GM21367 (cell line): ENCODE measurements around the gene LRRC8C.

Experiments
- ATAC-seq: cut with Tn5 transposase; IDR thresholded peaks from one replicate; pipeline ENCODE4 v1.9.1; 2021; ENCODE audit not compliant: unreplicated experiment

LRRC8C gene

DNA sequence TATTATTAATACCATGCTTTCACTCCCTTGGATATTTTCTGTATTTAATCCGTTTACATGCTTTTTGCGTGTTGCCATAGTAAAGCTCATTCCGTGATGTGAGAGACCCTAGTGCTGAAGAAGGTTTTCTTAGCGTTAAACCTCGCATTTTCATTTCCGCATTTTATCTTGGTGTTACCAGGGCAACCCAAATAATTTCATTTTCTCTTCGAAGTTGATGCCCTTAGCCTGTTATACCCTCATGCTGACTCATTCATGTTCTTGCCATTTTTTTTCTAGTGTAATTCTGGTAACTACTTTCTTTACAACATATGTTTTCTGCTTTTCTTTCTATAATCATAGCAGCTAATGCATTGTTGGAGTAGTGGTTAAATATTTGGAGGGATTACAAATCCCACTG, 37.2 kb downstream of the LRRC8C start:
- peak; percentile 94 for ATAC-seq

DNA sequence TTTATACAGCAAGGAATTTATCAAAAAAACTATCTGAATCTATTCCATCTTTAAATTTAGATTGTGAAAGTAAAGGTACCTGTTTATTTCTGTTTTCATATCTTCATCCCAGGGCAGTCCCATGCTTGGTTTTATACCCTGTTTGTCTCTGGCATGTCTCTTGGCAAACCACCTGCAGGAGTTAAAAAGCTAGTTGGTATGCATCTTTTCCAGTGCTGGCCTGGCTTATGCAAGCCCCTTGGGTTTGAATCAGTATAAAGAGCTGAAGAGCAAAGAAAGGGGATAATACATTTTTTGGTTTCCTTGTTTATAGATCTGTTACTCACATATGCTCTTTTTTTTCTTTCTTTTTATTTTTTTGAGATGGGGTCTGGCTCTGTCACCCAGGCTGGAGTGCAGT, 37.8 kb downstream of the LRRC8C start:
- no peak for ATAC-seq

DNA sequence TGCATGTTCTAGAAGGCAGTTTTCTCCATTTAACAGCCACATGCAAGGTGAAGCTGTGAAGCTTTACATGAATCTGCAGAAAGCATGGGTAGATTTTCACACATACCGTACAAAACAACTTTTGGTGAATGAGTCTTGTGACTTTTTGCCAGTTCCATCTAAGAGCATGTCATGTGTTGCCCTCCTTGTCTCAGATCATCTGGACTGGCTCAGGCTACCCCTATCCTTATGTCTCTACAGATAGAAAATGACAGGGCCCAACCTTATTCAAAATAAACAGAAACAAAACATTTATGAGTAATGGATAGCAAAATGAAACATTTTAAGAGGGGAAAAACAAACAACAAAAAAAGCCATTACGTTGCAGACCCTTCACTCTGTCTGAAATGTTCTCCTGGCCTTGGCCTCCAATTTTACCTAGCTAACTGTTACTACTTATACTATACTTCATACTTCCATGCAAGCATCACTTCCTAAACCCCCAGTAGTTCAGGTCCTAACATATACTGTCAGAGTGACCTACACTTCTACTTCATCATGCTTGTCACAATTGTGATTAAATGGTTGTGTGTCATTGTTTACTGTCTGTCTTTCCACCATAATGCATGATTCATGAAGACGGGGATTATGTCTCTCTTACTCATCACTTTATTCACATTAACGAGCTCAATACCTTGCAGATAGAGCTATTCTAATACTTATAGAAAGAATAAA, 39.0 kb downstream of the LRRC8C start:
- ATAC-seq, result no peak

DNA sequence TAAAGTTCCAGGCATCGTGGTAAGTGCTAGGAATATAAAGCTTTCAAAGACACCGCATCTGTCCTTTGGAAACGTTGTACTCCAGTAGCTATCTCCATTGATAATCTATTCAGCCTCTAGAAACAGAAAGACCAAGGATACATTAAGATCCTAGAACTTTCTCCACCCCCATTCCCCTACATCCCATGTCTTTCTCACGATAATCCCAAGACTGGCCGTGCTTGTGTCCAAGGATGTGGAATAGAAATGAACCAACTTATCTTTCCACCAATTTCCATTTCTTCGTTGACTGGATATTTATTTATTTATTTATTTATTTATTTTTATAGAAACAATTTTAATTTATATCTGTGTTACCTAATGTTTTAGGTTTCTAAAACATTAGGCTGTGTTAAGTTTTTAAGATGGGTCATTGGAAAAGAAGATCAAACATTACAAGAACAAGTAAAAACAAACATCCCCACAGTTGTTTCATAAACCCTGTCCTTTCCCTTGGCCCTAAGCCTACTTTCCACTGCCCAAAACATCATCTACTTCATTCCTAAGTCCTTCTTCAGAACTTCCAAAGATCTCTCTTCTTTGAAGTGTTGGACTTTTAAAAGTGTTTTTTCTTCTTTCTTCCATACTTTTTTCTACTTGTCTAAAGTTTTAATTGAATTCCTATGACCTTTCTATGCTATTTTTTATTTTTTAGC, 39.7 kb downstream of the LRRC8C start:
- no peak for ATAC-seq

DNA sequence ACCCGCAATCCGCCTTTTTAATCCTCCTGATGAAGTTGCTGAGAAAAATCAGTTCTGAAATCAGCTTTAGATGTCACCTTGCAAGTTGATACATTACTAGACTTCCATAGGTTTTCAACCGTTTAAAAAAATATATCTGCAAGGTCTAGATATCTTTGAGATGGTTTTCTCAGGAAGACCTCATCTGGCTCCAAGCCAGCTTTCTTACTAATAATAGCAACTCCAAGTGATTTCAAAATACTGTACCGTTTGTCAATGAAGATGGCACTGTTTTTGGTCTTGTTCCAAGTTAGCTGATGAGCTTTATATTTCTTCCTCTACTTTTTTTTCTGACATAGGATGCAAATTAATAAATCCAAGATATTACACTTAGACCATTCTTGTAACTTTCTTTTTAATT, 40.3 kb downstream of the LRRC8C start:
- ATAC-seq, result no peak

DNA sequence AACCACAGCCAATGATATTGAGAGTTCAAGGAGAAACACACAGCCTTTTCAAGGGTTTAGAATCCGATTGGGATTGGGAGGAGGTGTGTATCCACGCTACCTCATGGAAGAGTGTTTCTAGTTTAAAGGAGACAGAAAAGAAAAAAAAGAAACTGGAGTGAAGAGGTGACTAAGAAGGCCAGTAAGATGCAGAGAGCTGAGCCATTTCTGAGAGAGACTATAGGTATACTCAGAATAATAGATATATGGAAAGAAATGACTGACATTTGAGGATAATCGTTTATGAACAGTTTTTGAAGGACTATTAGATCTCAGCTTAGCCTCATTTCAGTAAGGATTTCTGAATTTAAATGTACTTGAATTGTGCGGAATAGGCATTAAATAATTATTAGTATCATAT, 42.8 kb downstream of the LRRC8C start:
- no peak for ATAC-seq

DNA sequence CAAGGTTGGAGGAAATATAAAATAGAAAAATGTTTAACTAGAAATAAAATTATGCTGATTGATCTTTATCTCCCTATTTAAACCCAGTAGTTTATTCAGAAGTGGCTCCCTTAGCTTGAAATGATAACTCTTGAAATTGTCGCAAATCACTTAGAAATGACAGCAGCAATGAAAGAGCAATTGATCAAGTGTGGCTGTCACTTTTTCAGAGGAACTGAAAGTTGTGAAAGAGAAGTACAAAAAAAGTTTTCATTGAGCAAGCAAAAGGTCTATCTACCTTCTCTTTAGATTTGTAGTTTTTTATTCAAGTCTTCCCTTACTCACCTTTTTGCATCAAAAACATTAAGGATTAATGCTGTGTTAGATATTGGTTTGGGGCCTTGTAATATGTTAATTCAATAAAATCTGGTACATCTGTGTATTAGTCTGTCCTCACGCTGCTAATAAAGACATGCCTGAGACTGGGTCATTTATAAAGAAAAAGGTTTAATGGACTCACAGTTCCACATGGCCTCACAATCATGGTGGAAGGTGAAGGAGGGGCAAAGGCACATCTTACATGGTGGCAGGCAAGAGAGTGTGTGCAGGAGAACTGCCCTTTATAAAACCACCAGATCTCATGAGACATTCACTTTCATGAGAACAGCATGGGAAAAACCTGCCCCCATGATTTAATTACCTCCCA, 48.3 kb downstream of the LRRC8C start:
- peak; percentile 75 for ATAC-seq

DNA sequence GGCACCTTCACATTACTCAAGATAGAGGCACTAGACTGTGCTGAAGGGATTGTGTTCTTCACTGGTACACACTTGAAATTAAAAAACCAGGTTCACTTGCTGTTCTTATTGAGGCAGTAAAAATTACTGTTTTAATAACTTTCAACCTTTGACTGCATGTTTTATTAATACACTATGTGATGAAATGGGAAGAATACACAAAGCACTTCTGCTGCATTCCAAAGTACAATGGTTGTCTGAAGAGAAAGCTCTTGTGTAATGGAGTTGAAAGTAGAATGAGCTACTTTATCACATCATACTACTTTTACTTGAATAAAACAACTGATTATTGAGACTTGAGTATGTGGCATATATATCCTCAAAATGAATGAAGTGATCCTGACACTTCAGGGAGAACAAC, 49.7 kb downstream of the LRRC8C start:
- no peak for ATAC-seq

DNA sequence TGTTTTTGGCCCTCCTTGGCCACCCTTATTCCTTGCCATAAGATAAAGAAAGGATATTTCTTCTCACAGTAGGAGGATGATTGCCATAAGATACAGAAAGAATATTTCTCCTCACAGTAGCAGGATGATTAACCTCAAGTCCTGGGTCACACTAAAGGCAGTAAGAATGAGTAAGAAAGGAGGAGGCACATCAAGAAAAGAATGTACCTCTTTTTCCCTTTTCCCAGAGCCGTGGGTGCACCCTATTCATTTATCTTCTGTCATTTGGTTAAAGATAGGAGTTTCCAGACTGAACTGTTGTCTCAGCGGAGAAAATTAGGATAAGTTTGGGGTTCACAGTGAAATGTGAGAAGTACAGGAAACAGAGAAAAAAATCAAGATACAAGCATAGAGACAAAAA, 52.5 kb downstream of the LRRC8C start:
- no peak for ATAC-seq

DNA sequence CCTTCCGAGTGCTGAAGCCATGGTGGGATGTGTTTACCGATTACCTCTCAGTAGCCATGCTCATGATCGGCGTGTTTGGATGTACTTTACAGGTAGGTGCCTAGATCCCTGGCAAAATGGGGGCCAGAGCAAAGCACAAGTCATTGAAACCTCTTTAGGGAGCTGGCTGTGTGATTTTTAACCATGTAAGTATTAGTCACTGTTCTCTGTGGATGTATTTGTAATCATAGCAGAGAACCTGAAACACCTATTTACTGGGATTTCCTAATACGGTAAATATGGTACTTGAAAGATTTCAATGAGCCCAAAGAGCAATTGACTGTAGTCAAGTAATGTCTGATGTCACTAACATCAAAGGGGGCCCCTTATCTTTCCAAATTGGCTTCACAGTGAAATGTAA, 53.6 kb downstream of the LRRC8C start:
- ATAC-seq, result no peak

DNA sequence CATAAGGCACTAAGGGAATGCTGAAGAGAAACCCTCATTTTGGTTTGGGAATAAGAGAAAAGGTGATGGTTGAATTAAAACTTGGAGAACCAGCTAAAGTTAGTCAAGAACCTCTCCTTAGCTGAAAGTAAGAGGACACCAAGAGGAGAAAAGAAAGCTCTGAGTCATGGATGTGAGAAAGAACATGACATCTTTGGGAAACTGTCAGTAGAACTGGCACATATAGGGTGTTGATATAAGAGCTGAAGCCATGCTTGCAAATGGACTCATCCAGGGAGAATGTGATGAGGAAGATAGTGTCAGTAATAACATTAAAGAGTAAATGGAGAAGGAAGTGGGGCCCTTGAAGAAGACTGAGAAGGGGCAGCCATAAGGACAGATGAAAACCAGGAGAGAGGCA, 54.3 kb downstream of the LRRC8C start:
- no peak for ATAC-seq

DNA sequence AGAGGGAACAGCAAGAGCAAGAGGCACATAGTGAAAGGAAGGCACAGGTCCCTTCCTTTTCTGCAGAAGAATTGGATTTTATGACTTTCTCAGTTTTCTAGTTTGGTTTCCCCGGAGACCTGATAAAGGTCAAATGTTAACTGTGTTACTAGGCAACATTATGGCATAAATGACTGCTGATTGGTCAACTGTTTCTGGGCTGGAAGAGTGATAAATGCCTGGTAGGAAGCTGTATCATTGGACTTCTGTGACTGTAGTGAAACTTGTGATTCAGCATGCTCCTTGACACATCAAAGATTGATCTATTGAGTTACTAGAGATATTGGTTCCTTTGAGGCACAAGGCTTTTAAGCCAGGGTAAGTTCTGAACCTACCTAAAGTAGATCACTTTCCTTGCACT, 55.7 kb downstream of the LRRC8C start:
- ATAC-seq, result no peak

DNA sequence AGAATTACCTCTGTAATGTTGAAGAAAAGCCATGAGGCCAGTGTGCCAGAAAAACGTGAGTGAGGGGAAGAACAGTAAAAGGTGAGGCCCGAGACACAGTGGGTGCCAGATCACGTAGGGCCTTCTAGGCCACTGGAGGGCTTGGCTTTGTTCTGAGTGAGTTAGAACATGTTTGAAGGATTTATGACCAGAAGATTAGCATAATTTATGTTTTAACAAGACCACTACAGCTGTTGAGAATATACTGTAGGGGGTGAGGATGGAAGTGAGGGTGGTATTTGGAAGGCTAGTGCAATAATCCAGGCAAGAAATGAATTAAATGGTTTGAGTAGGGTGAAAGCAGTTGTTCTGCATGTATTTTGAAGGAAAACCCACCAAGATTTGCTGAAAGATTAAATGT, 56.3 kb downstream of the LRRC8C start:
- no peak for ATAC-seq

DNA sequence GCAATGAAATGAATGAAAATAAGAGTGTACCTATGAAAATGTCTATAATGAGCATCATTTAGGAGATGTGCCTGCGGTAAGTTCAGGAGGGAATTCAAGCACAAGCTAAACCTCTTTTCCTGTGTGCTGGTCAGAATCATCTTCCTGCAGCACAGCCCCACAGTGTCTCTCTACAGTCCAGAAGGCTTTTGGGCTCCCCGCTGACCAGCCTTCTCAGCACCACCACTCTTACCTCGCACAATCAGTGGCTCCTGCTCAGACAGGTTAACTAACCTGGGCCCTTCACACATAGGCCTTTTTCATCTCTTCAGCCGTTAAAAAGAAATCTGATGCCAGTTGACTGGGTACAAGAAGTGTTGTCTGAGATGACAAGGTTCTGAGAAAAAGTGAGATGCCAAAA, 57.7 kb downstream of the LRRC8C start:
- ATAC-seq, result no peak

DNA sequence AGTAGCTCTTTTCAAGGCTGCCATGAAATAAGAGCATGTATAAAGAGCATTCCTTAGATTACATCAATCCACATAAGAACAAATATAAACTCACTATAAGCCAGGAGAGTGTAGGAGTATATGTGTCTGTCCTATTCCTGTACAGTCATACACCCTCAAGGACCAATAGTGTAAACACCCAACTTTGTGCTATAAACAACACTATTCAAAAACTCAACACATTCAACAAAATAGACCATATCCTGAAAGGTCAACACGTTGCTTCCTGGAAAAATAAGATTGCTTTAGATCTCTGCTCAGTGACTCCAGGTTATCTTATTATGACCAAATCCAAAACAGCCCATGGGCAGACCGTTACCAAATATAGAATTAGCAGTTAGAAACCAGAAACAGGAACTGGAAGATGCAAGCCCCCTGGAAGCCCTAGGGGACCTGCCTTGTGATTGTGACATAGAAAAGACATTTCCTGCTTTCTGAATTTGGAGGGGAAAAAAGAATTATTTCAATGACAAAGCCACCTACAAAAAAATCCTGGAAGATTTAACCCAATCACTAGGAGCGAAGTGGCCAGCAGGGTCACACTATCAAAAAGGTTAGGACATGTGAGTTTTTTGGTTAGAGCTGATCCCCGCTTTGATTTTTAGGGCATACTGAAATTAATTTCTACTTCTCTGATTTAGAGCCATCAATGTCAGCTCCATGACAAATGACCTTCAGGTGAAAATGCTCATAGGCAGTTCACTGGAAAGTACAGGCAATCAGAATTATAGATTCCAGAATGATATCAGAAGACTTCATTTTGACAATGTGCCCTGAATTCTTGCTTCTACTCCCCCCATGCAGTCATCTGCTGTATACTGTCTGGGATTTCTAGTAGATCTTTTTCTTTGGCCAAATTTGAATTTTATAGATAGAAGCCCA, 59.9 kb downstream of the LRRC8C start:
- ATAC-seq, result peak; percentile 50

DNA sequence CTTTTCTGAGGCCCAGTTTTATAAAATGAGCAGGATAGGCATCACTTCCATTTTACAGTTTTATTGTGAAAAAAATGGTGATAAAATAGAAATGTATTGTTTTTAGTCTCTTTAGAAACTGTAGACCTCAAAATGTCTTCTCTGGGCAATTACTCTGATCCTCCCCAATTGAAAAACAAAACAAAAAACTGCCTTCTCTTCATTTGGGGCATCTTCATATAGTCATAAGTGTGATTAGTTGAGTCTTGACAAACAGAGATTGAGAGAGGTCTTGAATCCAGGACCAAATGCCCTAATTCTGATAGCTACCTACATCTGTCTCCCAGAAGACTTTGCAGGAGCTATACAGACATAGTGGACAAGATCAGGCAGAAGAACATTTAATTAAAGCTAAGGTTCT, 62.9 kb downstream of the LRRC8C start:
- no peak for ATAC-seq

DNA sequence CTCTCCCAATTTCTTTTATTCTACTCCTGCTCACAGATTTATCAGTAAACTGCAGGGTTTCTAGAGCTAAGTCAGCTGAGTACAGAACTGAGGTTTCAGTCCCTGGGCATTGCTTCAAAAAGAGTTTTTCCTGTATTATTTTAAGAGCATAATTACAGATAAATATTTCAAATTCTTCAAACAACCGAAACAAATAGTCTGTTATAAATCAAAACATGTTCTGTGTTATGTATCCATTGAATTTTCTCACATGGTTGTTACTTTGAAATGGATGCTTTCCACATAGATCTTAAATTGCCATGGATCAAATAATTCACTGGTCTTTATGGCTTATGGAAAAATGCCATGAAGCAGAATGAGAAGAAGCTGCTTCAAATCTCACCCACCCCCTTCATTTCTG, 64.5 kb downstream of the LRRC8C start:
- no peak for ATAC-seq

DNA sequence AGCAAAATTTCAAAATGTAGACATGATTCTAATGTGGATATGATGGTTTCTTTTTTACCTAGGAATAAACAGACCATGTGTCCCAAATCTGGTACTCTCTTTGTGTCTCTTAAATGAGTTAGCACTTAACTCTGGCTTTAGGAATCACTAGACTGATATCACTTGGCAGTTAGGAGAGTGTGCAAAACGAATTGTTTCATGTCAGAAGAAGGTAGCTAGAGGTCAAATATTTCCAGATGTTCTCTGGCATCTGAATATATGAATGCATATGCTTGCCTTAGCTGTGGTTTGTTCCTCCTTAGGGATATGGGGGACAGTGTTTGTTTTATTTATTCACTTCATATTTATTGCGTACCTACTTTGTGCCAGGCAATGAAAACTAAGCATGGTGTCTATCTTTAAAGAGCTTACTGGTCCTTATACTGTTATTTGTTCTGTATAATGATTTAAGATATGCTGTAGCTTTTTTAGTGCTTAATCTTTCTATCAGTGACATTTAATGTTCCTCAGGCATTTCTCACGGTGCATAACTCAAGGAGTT, 65.2 kb downstream of the LRRC8C start:
- no peak for ATAC-seq

DNA sequence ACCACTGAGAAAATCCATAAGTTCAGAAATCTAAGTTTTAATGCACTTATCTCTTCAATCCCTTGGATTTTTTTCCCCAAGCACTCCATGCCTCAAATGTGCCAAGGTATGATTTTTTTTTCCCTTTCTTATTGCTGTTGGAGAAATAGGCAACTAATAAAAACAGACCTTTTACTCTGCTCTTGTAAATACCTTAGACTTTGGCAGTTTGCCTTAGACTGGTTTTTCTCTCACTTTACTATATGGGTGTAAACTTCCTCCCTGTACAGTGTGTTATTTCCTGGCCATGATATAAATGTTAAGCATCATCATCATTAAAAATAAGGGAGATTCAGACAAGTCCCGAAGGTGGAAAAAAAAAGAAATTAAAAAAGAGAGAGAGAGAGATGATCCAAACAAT, 65.7 kb downstream of the LRRC8C start:
- ATAC-seq, result no peak

DNA sequence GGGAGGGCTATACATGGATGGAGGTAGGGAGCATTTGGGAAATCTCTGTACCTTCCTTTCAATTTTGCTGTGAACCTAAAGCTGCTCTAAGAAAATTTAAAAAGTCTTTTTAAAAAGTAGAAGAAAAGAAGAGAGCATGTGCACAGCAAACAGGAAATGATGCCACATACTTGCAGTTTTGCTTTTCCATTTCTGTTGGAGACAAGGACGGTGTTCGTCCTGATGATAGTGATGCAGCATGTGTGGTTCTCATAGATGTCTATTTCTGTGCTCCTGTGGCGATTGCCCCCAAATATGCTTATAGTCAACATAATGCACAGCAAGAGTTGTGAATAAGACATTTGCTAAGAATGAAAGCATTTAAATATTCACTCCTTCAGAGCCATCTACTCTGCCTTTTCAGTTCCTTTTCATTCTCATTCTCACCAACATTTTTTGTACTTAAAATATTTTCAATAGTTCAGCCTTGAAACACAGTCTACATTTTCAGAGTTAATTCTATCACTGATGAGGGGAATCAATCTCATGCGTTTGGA, 66.6 kb downstream of the LRRC8C start:
- ATAC-seq, result no peak

DNA sequence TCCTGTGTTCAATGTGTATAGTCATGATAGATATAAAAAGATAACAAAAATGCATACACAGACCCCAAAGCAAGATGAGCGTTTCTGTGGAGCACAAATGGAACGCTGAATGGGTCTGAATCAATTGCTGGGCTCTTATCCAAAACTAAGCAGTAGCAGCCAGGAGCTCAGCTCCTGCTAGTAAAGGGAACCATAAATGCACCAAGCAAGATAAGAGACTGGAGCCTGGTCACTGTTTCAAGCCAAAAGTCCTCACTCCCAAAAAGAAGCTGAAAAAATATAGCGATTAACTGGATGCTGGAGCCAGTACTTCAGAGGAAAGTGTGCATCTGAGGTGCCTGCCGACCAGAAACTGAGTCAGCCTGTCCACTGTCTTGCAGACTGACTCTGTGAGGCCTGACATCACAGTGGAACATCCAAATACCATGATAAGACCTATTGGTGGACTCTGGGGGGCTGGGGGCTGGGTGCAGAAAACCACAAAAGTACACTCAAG, 68.9 kb downstream of the LRRC8C start:
- no peak for ATAC-seq
